Astrocyte (in vitro differentiated cells and primary cell): ENCODE data around the gene MOB1B.
"Not testable (repeated sequence)": the region's sequence is repeated elsewhere in the genome, so short reads cannot be mapped to it uniquely, and the experiment has no call there.

Experiments
- EZH2 ChIP-seq: IDR thresholded peaks from 2 replicates; pipeline ENCODE4 v1.6.1; 2012; ENCODE audit warnings: mild to moderate bottlenecking, low read length, inconsistent platforms; ENCODE audit not compliant: insufficient read depth
- TF ChIP-seq, protein P1 (sequence below): IDR thresholded peaks from 2 replicates; pipeline ENCODE4 v1.5.1; 2011; ENCODE audit warnings: low read depth, mild to moderate bottlenecking, inconsistent platforms, low read length, moderate library complexity; ENCODE audit not compliant: insufficient read depth

DNA sequence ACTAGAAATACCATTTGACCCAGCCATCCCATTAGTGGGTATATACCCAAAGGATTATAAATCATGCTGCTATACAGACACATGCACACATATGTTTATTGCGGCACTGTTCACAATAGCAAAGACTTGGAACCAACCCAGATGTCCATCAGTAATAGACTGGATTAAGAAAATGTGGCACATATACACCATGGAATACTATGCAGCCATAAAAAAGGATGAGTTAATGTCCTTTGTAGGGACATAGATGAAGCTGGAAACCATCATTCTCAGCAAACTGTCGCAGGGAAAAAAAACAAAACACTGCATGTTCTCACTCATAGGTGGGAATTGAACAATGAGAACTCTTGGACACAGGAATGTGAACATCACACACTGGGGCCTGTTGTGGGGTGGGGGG lies 115.2 kb downstream of the MOB1B start:
- TF ChIP-seq, protein P1, sequence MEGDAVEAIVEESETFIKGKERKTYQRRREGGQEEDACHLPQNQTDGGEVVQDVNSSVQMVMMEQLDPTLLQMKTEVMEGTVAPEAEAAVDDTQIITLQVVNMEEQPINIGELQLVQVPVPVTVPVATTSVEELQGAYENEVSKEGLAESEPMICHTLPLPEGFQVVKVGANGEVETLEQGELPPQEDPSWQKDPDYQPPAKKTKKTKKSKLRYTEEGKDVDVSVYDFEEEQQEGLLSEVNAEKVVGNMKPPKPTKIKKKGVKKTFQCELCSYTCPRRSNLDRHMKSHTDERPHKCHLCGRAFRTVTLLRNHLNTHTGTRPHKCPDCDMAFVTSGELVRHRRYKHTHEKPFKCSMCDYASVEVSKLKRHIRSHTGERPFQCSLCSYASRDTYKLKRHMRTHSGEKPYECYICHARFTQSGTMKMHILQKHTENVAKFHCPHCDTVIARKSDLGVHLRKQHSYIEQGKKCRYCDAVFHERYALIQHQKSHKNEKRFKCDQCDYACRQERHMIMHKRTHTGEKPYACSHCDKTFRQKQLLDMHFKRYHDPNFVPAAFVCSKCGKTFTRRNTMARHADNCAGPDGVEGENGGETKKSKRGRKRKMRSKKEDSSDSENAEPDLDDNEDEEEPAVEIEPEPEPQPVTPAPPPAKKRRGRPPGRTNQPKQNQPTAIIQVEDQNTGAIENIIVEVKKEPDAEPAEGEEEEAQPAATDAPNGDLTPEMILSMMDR: not testable (repeated sequence)
- TF ChIP-seq EZH2: not testable (repeated sequence)
